OCI-LY7 (cell line): ENCODE data around the gene CHD3. TPM values are rescaled to one million over a fixed set of nuclear protein-coding genes. Genes with fewer than 3 reads are reported as not detected.

Source experiments
- BruUV-seq: library from RNA; stranded (reverse); fragments of 400-500 nt; replicated peaks from 2 replicates; lab custom pipeline; 2021; lab: Mats Ljungman, UMichigan
- CTCF ChIA-PET: fragments of 300-600 bp; sonication (Branson Sonifier 250); formaldehyde crosslinking; loops from one replicate; lab custom pipeline; 2022; ENCODE audit warnings: antibody characterized with exemption; ENCODE audit not compliant: unreplicated experiment; lab: Charles Lee
- POLR2A ChIA-PET: fragments of 300-600 bp; sonication (Branson Sonifier 250); formaldehyde crosslinking; loops from one replicate; lab custom pipeline; 2022; ENCODE audit warnings: antibody characterized with exemption; lab: Charles Lee
- DNase-seq: peaks from one replicate; pipeline ENCODE4 v3.0.0-alpha.2; 2015; ENCODE audit warnings: low spot score
- H2AFZ ChIP-seq: fragments of 200-600 bp; sonication (generic), shearing (Covaris generic); 2 replicates; pipeline ENCODE4 v1.6.1; 2014; ENCODE audit warnings: mild to moderate bottlenecking, antibody characterized with exemption, low read length, moderate library complexity
- H3K27ac ChIP-seq: fragments of 200-600 bp; sonication (generic); 2 replicates; pipeline ENCODE4 v1.5.1; 2014; ENCODE audit warnings: mixed run types, low read depth, mild to moderate bottlenecking, moderate library complexity, low read length, inconsistent platforms; ENCODE audit not compliant: poor library complexity, severe bottlenecking
- H3K36me3 ChIP-seq: fragments of 200-600 bp; sonication (generic); 2 replicates; pipeline ENCODE4 v1.6.1; 2014; ENCODE audit warnings: mild to moderate bottlenecking, antibody characterized with exemption, low read length, moderate library complexity, mixed read lengths; ENCODE audit not compliant: insufficient read depth
- H3K4me1 ChIP-seq: fragments of 200-600 bp; sonication (generic); 2 replicates; pipeline ENCODE4 v1.5.1; 2014; ENCODE audit warnings: mild to moderate bottlenecking, low read length; ENCODE audit not compliant: insufficient read depth, poor library complexity, severe bottlenecking
- H3K4me2 ChIP-seq: fragments of 200-600 bp; sonication (generic); 2 replicates; pipeline ENCODE4 v1.6.1; 2014; ENCODE audit warnings: mild to moderate bottlenecking, low read length
- H3K4me3 ChIP-seq: fragments of 200-600 bp; sonication (generic); 2 replicates; pipeline ENCODE4 v1.5.1; 2014; ENCODE audit warnings: mild to moderate bottlenecking, low read depth, low read length; ENCODE audit not compliant: poor library complexity, severe bottlenecking
- H3K79me2 ChIP-seq: fragments of 200-600 bp; sonication (generic); 2 replicates; pipeline ENCODE4 v1.6.1; 2016; ENCODE audit warnings: low read depth, mild to moderate bottlenecking, low read length, moderate library complexity, mixed read lengths; ENCODE audit not compliant: insufficient read depth
- H3K9me2 ChIP-seq: fragments of 200-600 bp; sonication (generic); 2 replicates; pipeline ENCODE4 v1.6.1; 2016; ENCODE audit warnings: mild to moderate bottlenecking, low read length, mixed read lengths; ENCODE audit not compliant: insufficient read depth
- H3K9me3 ChIP-seq: fragments of 200-600 bp; sonication (generic); 2 replicates; pipeline ENCODE4 v1.6.1; 2014; ENCODE audit warnings: mild to moderate bottlenecking, mixed run types, low read length, mixed read lengths
- H4K20me1 ChIP-seq: fragments of 200-600 bp; sonication (generic); 2 replicates; pipeline ENCODE4 v1.6.1; 2014; ENCODE audit warnings: mild to moderate bottlenecking, antibody characterized with exemption, low read length, moderate library complexity, mixed read lengths; ENCODE audit not compliant: insufficient read depth
- EZH2phosphoT487 ChIP-seq: fragments of 200-600 bp; sonication (generic); IDR thresholded peaks from 2 replicates; pipeline ENCODE4 v1.6.1; 2018; ENCODE audit warnings: low read depth, borderline replicate concordance, mild to moderate bottlenecking, mixed run types, antibody characterized with exemption, low read length, moderate library complexity, mixed read lengths
- intact Hi-C: fragments of 100-400 bp; cut with micrococcal nuclease; formaldehyde crosslinking; loops from one replicate; pipeline ENCODE4 v1.10.0; 2022; ENCODE audit not compliant: unreplicated experiment
- total RNA-seq, 2 experiments: library from RNA; depleted of rRNA in 1 of 2; stranded (reverse); fragments of >200 nt in 1 of 2; shearing (Covaris generic) in 1 of 2; gene quantifications; 2 replicates each; pipeline ENCODE4 v1.2.3, GENCODE V29; 2014 to 2022
- TF ChIP-seq, protein P1 (sequence below): fragments of 200-600 bp; sonication (generic); conservative IDR thresholded peaks from 2 replicates; pipeline ENCODE4 v1.5.1; 2014; ENCODE audit warnings: mild to moderate bottlenecking, antibody characterized with exemption, low read length, moderate library complexity, mixed read lengths

CHD3 gene
- total RNA-seq, 2 experiments from 2014 or later: 42.5 to 126 TPM

DNA sequence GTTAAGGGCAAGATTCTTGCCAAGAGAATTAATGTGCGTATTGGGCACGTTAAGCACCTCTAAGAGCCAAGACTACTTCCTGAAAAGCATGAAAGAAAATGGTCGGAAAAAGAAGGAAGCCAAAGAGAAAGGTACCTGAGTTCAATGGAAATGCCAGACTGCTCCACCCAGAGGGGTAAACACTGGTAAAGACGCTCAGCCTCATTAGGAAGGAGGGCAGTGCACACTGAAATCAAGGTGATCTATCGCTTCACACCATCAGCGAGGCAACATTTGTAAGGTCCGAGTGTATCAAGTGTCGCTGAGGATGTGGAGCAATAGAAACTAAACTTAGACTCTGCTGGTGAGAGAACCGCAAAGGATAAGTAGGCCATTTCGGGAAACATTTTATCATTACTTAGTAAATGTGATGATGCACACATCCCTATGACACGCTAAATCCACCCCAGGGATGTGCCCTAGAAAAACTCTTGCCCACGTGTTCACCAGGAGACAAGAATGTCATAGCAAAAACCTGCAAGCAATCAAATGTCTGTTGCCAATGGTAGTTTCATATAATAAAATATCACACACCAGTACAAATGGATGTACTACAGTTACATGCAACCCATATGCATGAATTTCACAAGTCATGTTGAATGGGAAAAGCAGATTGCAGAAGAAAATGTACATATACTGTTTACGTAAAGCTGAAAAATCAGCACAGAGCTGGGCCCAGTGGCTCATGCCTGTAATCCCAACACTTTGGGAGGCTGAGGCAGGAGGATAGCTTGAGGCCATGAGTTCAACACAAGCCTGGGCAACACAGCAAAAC is 67.0 kb downstream of the CHD3 start:
- no peak overlapping the region for H2AFZ ChIP-seq
- TF ChIP-seq EZH2phosphoT487: no peak
- TF ChIP-seq, protein P1, sequence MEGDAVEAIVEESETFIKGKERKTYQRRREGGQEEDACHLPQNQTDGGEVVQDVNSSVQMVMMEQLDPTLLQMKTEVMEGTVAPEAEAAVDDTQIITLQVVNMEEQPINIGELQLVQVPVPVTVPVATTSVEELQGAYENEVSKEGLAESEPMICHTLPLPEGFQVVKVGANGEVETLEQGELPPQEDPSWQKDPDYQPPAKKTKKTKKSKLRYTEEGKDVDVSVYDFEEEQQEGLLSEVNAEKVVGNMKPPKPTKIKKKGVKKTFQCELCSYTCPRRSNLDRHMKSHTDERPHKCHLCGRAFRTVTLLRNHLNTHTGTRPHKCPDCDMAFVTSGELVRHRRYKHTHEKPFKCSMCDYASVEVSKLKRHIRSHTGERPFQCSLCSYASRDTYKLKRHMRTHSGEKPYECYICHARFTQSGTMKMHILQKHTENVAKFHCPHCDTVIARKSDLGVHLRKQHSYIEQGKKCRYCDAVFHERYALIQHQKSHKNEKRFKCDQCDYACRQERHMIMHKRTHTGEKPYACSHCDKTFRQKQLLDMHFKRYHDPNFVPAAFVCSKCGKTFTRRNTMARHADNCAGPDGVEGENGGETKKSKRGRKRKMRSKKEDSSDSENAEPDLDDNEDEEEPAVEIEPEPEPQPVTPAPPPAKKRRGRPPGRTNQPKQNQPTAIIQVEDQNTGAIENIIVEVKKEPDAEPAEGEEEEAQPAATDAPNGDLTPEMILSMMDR: no peak
- intact Hi-C loops: no loop called here
- H3K36me3 ChIP-seq: peaks cover 1% of the 10 kb centered on the region; the same call in 1 of the 2 replicates
- POLR2A ChIA-PET: interaction anchor here (0.6 to 0.8 kb wide), 4 partner anchors 22 to 226 kb away, joined by 3 to 6 read pairs (median 4); no protein-coding TSS in a partner anchor
- no TSS peak for BruUV-seq
- no peak overlapping the region for H3K4me2 ChIP-seq
- no peak overlapping the region for H3K4me3 ChIP-seq
- CTCF ChIA-PET: no interaction called here
- no peaks in the 10 kb centered on the region for H3K79me2 ChIP-seq
- H3K27ac ChIP-seq: no peak overlapping the region
- H3K9me3 ChIP-seq: no peaks in the 10 kb centered on the region
- no peak for DNase-seq
- no peaks in the 10 kb centered on the region for H3K4me1 ChIP-seq
- no peaks in the 10 kb centered on the region for H3K9me2 ChIP-seq
- H4K20me1 ChIP-seq: no peaks in the 10 kb centered on the region

DNA sequence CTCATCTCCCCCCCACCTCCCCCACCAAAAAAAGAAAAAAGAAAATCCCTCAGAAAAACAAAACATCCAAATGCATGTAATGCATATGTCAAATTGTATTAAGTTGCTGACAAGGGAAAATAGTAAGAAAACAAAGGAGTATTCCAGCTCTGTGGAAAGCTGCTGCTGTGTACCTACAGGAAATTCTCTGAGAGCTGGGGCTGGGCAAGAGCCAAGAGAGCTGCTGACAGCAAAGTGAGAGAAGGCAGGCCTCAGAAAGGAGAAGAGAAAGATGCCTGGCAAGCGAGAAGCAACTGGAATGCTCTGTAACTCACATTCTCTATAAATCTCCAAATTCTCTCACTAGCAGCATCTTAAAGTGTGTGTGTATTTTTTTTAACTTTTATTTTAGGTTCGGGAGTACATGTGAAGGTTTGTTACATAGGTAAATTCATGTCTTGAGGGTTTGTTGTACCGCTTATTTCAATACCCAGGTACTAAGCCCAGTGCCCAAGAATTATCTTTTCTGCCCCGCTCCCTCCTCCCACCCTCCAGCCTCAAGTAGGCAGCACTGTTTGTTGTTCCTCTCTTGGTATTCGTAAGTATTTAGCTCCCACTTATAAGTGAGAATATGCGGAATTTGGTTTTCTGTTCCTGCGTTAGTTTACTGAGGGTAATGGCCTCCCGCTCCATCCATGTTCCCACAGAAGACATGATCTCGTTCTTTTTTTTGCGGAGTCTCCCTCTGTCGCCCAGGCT is 67.8 kb downstream of the CHD3 start:
- Histone ChIP-seq H3K4me2 (no peak overlapping the region), H3K4me3 (no peak overlapping the region), H3K4me1 (no peaks in the 10 kb centered on the region), H3K79me2 (no peaks in the 10 kb centered on the region), H3K9me3 (no peaks in the 10 kb centered on the region), H3K9me2 (no peaks in the 10 kb centered on the region), H3K36me3 (no peaks in the 10 kb centered on the region), H2AFZ (no peak overlapping the region), H4K20me1 (no peaks in the 10 kb centered on the region), H3K27ac (no peak overlapping the region)
- intact Hi-C loops: no loop called here
- ChIA-PET CTCF (no interaction called here), POLR2A (interaction anchor here (0.6 to 0.8 kb wide), 5 partner anchors 23 to 226 kb away, joined by 3 to 6 read pairs (median 3); no protein-coding TSS in a partner anchor)
- DNase-seq: no peak
- BruUV-seq: no TSS peak
- TF ChIP-seq EZH2phosphoT487: no peak
- TF ChIP-seq, protein P1: no peak
